GM21381 (cell line): ENCODE measurements around the gene KIF12.

Experiments used
- ATAC-seq: cut with Tn5 transposase; IDR thresholded peaks from one replicate; pipeline ENCODE4 v1.9.1; 2021; ENCODE audit warnings: mild to moderate bottlenecking, moderate library complexity; ENCODE audit not compliant: unreplicated experiment

KIF12 gene

GRCh38 chr9:114107286-114108001 is 8.4 kb upstream of the KIF12 start:
- ATAC-seq, result no peak

GRCh38 chr9:114105236-114105635 is 6.1 kb upstream of the KIF12 start:
- no peak for ATAC-seq

GRCh38 chr9:114102484-114102883 is 3.4 kb upstream of the KIF12 start:
- no peak for ATAC-seq

GRCh38 chr9:114100536-114100935 is 1.4 kb upstream of the KIF12 start:
- ATAC-seq, result no peak

GRCh38 chr9:114099669-114100270 is 678 bp upstream of the KIF12 start:
- ATAC-seq, result no peak

- no peak for ATAC-seq
Measured at GRCh38 chr9:114098021-114098935, 814 bp downstream of the KIF12 start.

- no peak for ATAC-seq
Measured at GRCh38 chr9:114097613-114098020, 1.5 kb downstream of the KIF12 start.

GRCh38 chr9:114096866-114097612 is 2.1 kb downstream of the KIF12 start:
- no peak for ATAC-seq

- ATAC-seq, result no peak
Measured at GRCh38 chr9:114096041-114096511, 3.0 kb downstream of the KIF12 start.

GRCh38 chr9:114094971-114095370 is 4.1 kb downstream of the KIF12 start:
- ATAC-seq, result no peak

- no peak for ATAC-seq
Measured at GRCh38 chr9:114093761-114094505, 5.2 kb downstream of the KIF12 start.

GRCh38 chr9:114093031-114093471 is 6.0 kb downstream of the KIF12 start:
- ATAC-seq, result no peak

GRCh38 chr9:114092336-114092735 is 6.8 kb downstream of the KIF12 start:
- ATAC-seq, result no peak

GRCh38 chr9:114091711-114092110 is 7.4 kb downstream of the KIF12 start:
- ATAC-seq, result no peak

- no peak for ATAC-seq
Measured at GRCh38 chr9:114090798-114091197, 8.3 kb downstream of the KIF12 start.

GRCh38 chr9:114089206-114089840 is 9.8 kb downstream of the KIF12 start:
- no peak for ATAC-seq

- no peak for ATAC-seq
Measured at GRCh38 chr9:114088571-114089170, 10.4 kb downstream of the KIF12 start.

GRCh38 chr9:114087721-114088120 is 11.4 kb downstream of the KIF12 start:
- no peak for ATAC-seq

- no peak for ATAC-seq
Measured at GRCh38 chr9:114086607-114087006, 12.5 kb downstream of the KIF12 start.
